OCI-LY3 (cell line): ENCODE results near the gene PPP3CA.

Experiments used
- H2AFZ ChIP-seq: fragments of 200-600, 300-600 bp; shearing (Covaris generic); 2 replicates; pipeline ENCODE4 v1.6.0; 2014; ENCODE audit warnings: antibody characterized with exemption, low read depth, low read length
- H3K27ac ChIP-seq: fragments of 200-600, 300-600 bp; sonication (generic); 2 replicates; pipeline ENCODE4 v1.5.1; 2014; ENCODE audit warnings: mild to moderate bottlenecking, low read length, moderate library complexity, mixed read lengths
- H3K27me3 ChIP-seq: fragments of 200-600, 300-600 bp; sonication (generic); 2 replicates; pipeline ENCODE4 v1.6.1; 2014; ENCODE audit warnings: low read depth, low read length, mixed read lengths
- H3K36me3 ChIP-seq: fragments of 200-600, 300-600 bp; sonication (generic); replicated peaks from 2 replicates; pipeline ENCODE3; 2014; ENCODE audit warnings: low read depth, low read length, mixed read lengths
- H3K4me1 ChIP-seq: fragments of 300-600, 200-600 bp; sonication (generic); 2 replicates; pipeline ENCODE4 v1.6.1; 2014; ENCODE audit warnings: low read length, mixed read lengths
- H3K4me2 ChIP-seq: fragments of 200-600, 300-600 bp; sonication (generic); 2 replicates; pipeline ENCODE4 v1.6.1; 2014; ENCODE audit warnings: low read length, mixed read lengths
- H3K4me3 ChIP-seq: fragments of 300-600, 200-600 bp; sonication (generic); 2 replicates; pipeline ENCODE4 v1.5.1; 2014; ENCODE audit warnings: antibody characterized with exemption, mild to moderate bottlenecking, low read length, moderate library complexity
- H3K79me2 ChIP-seq: fragments of 300-600, 200-600 bp; shearing (Covaris generic); 2 replicates; pipeline ENCODE4 v1.6.1; 2014; ENCODE audit warnings: mild to moderate bottlenecking, low read length, mixed read lengths
- H3K9ac ChIP-seq: fragments of 300-600, 200-600 bp; shearing (Covaris generic); 2 replicates; pipeline ENCODE4 v1.6.0; 2014; ENCODE audit warnings: mild to moderate bottlenecking, low read length, moderate library complexity
- H3K9me3 ChIP-seq: fragments of 200-600, 300-600 bp; shearing (Covaris generic); 2 replicates; pipeline ENCODE4 v1.6.1; 2014; ENCODE audit warnings: low read length, mixed read lengths; ENCODE audit not compliant: insufficient read depth
- H4K20me1 ChIP-seq: fragments of 200-600, 300-600 bp; sonication (generic); 2 replicates; pipeline ENCODE4 v1.6.1; 2016; ENCODE audit warnings: low read length, mixed read lengths; ENCODE audit not compliant: insufficient read depth
- EZH2phosphoT487 ChIP-seq: fragments of 200-600 bp; shearing (Covaris generic); IDR thresholded peaks from 2 replicates; pipeline ENCODE4 v1.6.1; 2018; ENCODE audit warnings: antibody characterized with exemption, mixed run types, low read depth
- TF ChIP-seq, protein P1 (sequence below): fragments of 200-600, 300-600 bp; sonication (generic); IDR thresholded peaks from 2 replicates; pipeline ENCODE4 v1.5.1; 2014; ENCODE audit warnings: antibody characterized with exemption, low read length, low read depth

Gene PPP3CA

DNA sequence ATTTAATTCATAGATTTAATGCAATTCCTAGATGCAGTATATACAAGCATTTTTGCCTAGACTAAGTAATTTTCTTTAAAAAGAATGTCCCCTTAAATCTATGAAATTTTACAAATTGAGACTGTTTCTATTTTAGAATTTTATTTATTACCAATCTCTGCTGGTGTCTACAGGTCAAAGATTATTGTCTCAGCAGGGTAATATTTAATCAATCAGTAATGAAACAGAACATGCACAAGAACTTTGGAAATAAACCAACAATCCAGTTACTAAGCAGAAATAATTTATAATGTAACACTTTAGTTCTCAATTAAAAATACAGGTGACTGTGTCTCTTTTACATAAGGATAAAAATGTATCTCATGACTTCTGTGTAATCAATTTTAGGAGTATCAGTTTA is 266.2 kb downstream of the PPP3CA start:
- no peaks in the 10 kb centered on the region for H3K79me2 ChIP-seq
- H3K27me3 ChIP-seq = no peaks in the 10 kb centered on the region
- H3K36me3 ChIP-seq = peaks cover 2% of the 10 kb centered on the region
- peaks cover 20% of the 10 kb centered on the region for H3K4me1 ChIP-seq
- TF ChIP-seq, protein P1, sequence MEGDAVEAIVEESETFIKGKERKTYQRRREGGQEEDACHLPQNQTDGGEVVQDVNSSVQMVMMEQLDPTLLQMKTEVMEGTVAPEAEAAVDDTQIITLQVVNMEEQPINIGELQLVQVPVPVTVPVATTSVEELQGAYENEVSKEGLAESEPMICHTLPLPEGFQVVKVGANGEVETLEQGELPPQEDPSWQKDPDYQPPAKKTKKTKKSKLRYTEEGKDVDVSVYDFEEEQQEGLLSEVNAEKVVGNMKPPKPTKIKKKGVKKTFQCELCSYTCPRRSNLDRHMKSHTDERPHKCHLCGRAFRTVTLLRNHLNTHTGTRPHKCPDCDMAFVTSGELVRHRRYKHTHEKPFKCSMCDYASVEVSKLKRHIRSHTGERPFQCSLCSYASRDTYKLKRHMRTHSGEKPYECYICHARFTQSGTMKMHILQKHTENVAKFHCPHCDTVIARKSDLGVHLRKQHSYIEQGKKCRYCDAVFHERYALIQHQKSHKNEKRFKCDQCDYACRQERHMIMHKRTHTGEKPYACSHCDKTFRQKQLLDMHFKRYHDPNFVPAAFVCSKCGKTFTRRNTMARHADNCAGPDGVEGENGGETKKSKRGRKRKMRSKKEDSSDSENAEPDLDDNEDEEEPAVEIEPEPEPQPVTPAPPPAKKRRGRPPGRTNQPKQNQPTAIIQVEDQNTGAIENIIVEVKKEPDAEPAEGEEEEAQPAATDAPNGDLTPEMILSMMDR = no peak
- no peak for TF ChIP-seq EZH2phosphoT487
- no peak overlapping the region for H3K9ac ChIP-seq
- no peak overlapping the region for H3K4me3 ChIP-seq
- H4K20me1 ChIP-seq = no peaks in the 10 kb centered on the region
- H3K4me2 ChIP-seq = no peak overlapping the region
- no peak overlapping the region for H3K27ac ChIP-seq
- H3K9me3 ChIP-seq = no peaks in the 10 kb centered on the region
- no peak overlapping the region for H2AFZ ChIP-seq

DNA sequence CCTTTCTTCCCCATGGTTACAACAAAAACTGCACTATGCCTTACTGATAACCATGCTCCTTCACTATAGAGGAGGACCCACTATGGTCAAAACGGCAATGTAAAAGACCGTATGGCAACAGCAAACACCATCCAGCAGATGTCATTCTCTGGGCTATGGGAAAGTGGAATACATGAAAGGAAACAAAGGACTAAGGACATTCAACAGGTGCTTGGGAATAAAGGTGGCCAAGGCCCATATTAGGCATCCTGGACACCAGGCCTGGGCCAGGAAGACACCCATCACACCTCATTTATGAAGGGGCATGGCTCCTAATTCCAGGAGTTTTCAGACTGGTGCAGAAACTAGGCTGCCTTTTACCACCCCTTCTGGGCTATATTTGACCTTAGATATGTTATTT is 268.4 kb downstream of the PPP3CA start:
- Histone ChIP-seq H3K9me3 (no peaks in the 10 kb centered on the region), H3K4me2 (no peak overlapping the region), H3K4me1 (peaks cover 22% of the 10 kb centered on the region), H2AFZ (no peak overlapping the region), H3K36me3 (peaks cover 2% of the 10 kb centered on the region), H3K79me2 (no peaks in the 10 kb centered on the region), H4K20me1 (no peaks in the 10 kb centered on the region), H3K27me3 (no peaks in the 10 kb centered on the region), H3K27ac (no peak overlapping the region), H3K9ac (no peak overlapping the region), H3K4me3 (no peak overlapping the region)
- TF ChIP-seq EZH2phosphoT487 = no peak
- TF ChIP-seq, protein P1 = no peak

DNA sequence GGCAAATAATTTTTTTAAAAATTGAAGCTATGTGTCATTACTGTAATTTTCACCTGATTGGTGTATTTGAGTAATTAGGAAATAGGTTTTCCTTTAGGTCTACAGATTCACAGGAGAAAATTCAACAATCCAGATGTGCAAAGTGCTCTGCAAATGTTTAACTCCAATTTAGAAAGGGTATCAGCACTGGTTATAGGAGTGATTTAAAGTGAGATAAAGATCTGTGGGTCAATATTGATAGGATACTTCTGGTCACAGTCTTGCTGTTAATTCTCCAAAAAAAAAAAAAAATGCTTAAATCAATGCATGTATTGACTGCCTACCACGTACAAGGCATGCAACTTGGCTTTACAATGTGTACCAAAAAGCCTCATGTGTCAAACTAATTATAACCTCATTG is 271.3 kb downstream of the PPP3CA start:
- Histone ChIP-seq H3K9me3 (no peaks in the 10 kb centered on the region), H3K36me3 (no peaks in the 10 kb centered on the region), H3K4me2 (no peak overlapping the region), H3K27ac (no peak overlapping the region), H3K4me1 (peaks cover 20% of the 10 kb centered on the region), H3K27me3 (no peaks in the 10 kb centered on the region), H4K20me1 (no peaks in the 10 kb centered on the region), H3K4me3 (no peak overlapping the region), H3K79me2 (no peaks in the 10 kb centered on the region), H2AFZ (no peak overlapping the region), H3K9ac (no peak overlapping the region)
- TF ChIP-seq, protein P1 = no peak
- no peak for TF ChIP-seq EZH2phosphoT487

DNA sequence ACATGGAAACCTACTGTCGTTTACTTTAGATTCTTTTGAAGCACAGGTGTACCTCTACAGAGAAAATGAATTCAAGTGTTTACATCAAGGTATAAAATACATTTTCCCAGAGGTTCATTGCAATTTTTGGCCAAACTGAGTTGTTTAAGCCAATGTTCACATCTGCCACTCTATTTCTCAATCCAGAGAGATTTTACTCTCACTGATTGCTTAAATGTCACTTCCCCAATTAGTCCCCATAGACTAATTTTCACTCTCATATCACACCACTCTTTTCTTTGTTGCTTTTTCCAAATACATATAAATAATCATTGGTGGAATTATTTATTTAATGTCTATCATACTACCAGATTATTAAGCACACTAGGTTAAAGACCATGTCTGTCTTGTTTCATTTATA is 271.8 kb downstream of the PPP3CA start:
- TF ChIP-seq, protein P1 = no peak
- no peak for TF ChIP-seq EZH2phosphoT487
- Histone ChIP-seq H3K27ac (no peak overlapping the region), H4K20me1 (no peaks in the 10 kb centered on the region), H2AFZ (no peak overlapping the region), H3K4me1 (peaks cover 22% of the 10 kb centered on the region), H3K9ac (no peak overlapping the region), H3K27me3 (no peaks in the 10 kb centered on the region), H3K79me2 (no peaks in the 10 kb centered on the region), H3K9me3 (no peaks in the 10 kb centered on the region), H3K36me3 (no peaks in the 10 kb centered on the region), H3K4me2 (no peak overlapping the region), H3K4me3 (no peak overlapping the region)
